HepG2 (cell line): Measurements from ENCODE around the gene DSCAML1. TPM values are rescaled to one million over a fixed set of nuclear protein-coding genes. Genes with fewer than 3 reads are reported as not detected.

ENCODE experiments used
- ATAC-seq: fragments of 200-7000 bp; cut with Tn5 transposase; 3 replicates; pipeline ENCODE4 v1.9.1; 2020; ENCODE audit warnings: mild to moderate bottlenecking, moderate library complexity
- BruUV-seq: library from RNA; stranded (reverse); fragments of 400-500 nt; replicated peaks from 2 replicates; lab custom pipeline; 2021; lab: Mats Ljungman, UMichigan
- CTCF ChIA-PET: fragments of 300-600 bp; formaldehyde crosslinking; extraction: SDS; loops from one replicate; lab custom pipeline; 2021; ENCODE audit warnings: low total read pairs, inconsistent platforms, low intra/inter-chr PET ratio; lab: Yijun Ruan, JAX
- POLR2A ChIA-PET: fragments of 350-600 bp; sonication (Branson Sonifier 250); formaldehyde crosslinking; loops from one replicate; lab custom pipeline; 2020; ENCODE audit warnings: antibody characterized with exemption, inconsistent platforms; lab: Yijun Ruan, JAX
- DNase-seq: peaks from one replicate; pipeline ENCODE4 v3.0.0-alpha.2; 2015; ENCODE audit warnings: low spot score
- FAIRE-seq: peaks from 3 replicates; lab custom pipeline; 2011; peaks lifted over from hg19 to GRCh38; lab: Jason Lieb, UNC
- H2AFZ ChIP-seq: one replicate; pipeline ENCODE4 v1.6.1; 2011; ENCODE audit warnings: low read length, inconsistent platforms
- H3K27ac ChIP-seq: fragments of 300-600 bp; 3 replicates; pipeline ENCODE4 v1.8.0; 2011; ENCODE audit warnings: mixed run types, mild to moderate bottlenecking, mixed read lengths, low read length, inconsistent platforms; ENCODE audit not compliant: insufficient read depth; ENCODE audit errors: extremely low read length
- H3K27me3 ChIP-seq, 2 experiments: fragments of 200-600 bp in 1 of 2; 2 replicates in 1 of 2; 3 replicates in 1 of 2; pipeline versions ENCODE4 v1.6.0 to v1.8.0; 2011; ENCODE audit warnings: low read length in 2 of 2, mild to moderate bottlenecking in 2 of 2, moderate library complexity in 2 of 2, inconsistent platforms in 1 of 2; ENCODE audit not compliant: insufficient read depth in 2 of 2, control insufficient read depth in 1 of 2
- H3K36me3 ChIP-seq, 2 experiments: fragments of 200-600 bp in 1 of 2; replicated peaks in 1 of 2; 2 replicates in 1 of 2; 3 replicates in 1 of 2; pipeline versions ENCODE4 v1.5.1 to v1.8.0; 2011; ENCODE audit warnings: low read length in 2 of 2, inconsistent platforms in 1 of 2; ENCODE audit not compliant: insufficient read depth in 2 of 2, control insufficient read depth in 1 of 2
- H3K4me1 ChIP-seq: 2 replicates; pipeline ENCODE4 v1.5.1; 2012; ENCODE audit warnings: low read length, inconsistent platforms; ENCODE audit not compliant: insufficient read depth
- H3K4me2 ChIP-seq: 2 replicates; pipeline ENCODE4 v1.6.0; 2011; ENCODE audit warnings: low read depth, low read length, inconsistent platforms
- H3K4me3 ChIP-seq, 3 experiments: fragments of 200-600 bp in 1 of 3; sonication (generic), shearing (Covaris generic) in 1 of 3; replicated peaks in 1 of 3; 2 replicates each; pipeline ENCODE4 v1.5.1; 2011 to 2016; ENCODE audit warnings: low read length in 3 of 3, inconsistent platforms in 2 of 3, low read depth in 2 of 3, mild to moderate bottlenecking in 2 of 3, control low read depth in 1 of 3, mixed read lengths in 1 of 3; ENCODE audit not compliant: insufficient read depth in 1 of 3
- H3K79me2 ChIP-seq: one replicate; pipeline ENCODE4 v1.6.1; 2011; ENCODE audit warnings: low read length, inconsistent platforms; ENCODE audit not compliant: insufficient read depth
- H3K9ac ChIP-seq: 2 replicates; pipeline ENCODE4 v1.6.0; 2011; ENCODE audit warnings: mild to moderate bottlenecking, low read depth, low read length, inconsistent platforms; ENCODE audit not compliant: insufficient read depth
- H3K9me3 ChIP-seq: 2 replicates; pipeline ENCODE4 v1.5.1; 2012; ENCODE audit warnings: mild to moderate bottlenecking, low read length
- H4K20me1 ChIP-seq: 2 replicates; pipeline ENCODE4 v1.6.0; 2011; ENCODE audit warnings: inconsistent platforms, mild to moderate bottlenecking, low read length, moderate library complexity; ENCODE audit not compliant: insufficient read depth
- CENPBD1 ChIP-seq: sonication (generic); formaldehyde crosslinking; IDR thresholded peaks from 2 replicates; pipeline ENCODE4 v1.8.0; 2022; ENCODE audit warnings: missing genetic modification reagents, low read depth, mild to moderate bottlenecking, borderline replicate concordance
- ETV5 ChIP-seq: IDR thresholded peaks from 2 replicates; pipeline ENCODE4 v1.6.1; 2018; ENCODE audit warnings: missing biosample characterization, missing genetic modification reagents, inconsistent platforms, borderline replicate concordance
- FOSL2 ChIP-seq: sonication (generic); formaldehyde crosslinking; IDR thresholded peaks from 2 replicates; pipeline ENCODE4 v1.4.0; 2020; ENCODE audit warnings: missing genetic modification reagents
- FOXA3 ChIP-seq: IDR thresholded peaks from 2 replicates; pipeline ENCODE4 v1.6.1; 2016; ENCODE audit warnings: missing genetic modification reagents, missing compliant biosample characterization
- HCFC1 ChIP-seq: fragments of 150-350 bp; IDR thresholded peaks from 2 replicates; pipeline ENCODE4 v1.6.1; 2014; ENCODE audit warnings: low read depth, low read length
- HDAC2 ChIP-seq: sonication (generic); formaldehyde crosslinking; IDR thresholded peaks from 2 replicates; pipeline ENCODE4 v1.4.0; 2020; ENCODE audit warnings: missing genetic modification reagents
- HOXA7 ChIP-seq: sonication (generic); formaldehyde crosslinking; IDR thresholded peaks from 2 replicates; pipeline ENCODE4 v1.8.1; 2022; ENCODE audit warnings: mild to moderate bottlenecking, missing genetic modification reagents, moderate library complexity
- KAT2B ChIP-seq: fragments of 150-350 bp; IDR thresholded peaks from 2 replicates; pipeline ENCODE4 v1.6.1; 2014; ENCODE audit warnings: low read depth, low read length, borderline replicate concordance
- SMAD1 ChIP-seq: sonication (generic); formaldehyde crosslinking; IDR thresholded peaks from 2 replicates; pipeline ENCODE4 v1.4.0; 2020; ENCODE audit warnings: missing genetic modification reagents, low read depth, mild to moderate bottlenecking, borderline replicate concordance
- ZNF619 ChIP-seq: sonication (generic); formaldehyde crosslinking; IDR thresholded peaks from 2 replicates; pipeline ENCODE4 v1.4.0; 2020; ENCODE audit warnings: mild to moderate bottlenecking, missing genetic modification reagents
- WGBS: methylation state at CpG from one replicate; pipeline ENCODE4 v1.1.6; 2017; ENCODE audit warnings: low lambda C conversion rate; 5-methylcytosine and 5-hydroxymethylcytosine counted together
- in situ Hi-C: cut with HindIII; loops from 2 replicates; pipeline ENCODE4 v1.10.0; 2017; ENCODE audit warnings: low pct_unique_long_range_greater_than_20kb; ENCODE audit not compliant: extremely low pct_ligation_motif_present
- intact Hi-C: fragments of 100-400 bp; cut with micrococcal nuclease; formaldehyde crosslinking; loops from one replicate; pipeline ENCODE4 v1.10.0; 2022; ENCODE audit not compliant: unreplicated experiment
- polyA plus RNA-seq, 8 experiments: library from polyadenylated mRNA; depleted of rRNA in 3 of 8; stranded (reverse) in 7 of 8; unstranded in 1 of 8; fragments of >200 nt; fragmentation: Illumina TruSeq in 4 of 8; extraction: Trizol in 4 of 8; gene quantifications; 2 replicates each; pipeline versions ENCODE4 v1.2.1 to v1.2.3, GENCODE V29; 2011 to 2016; ENCODE audit warnings: low read depth in 4 of 8, missing spikeins in 1 of 8, mixed read lengths in 1 of 8; ENCODE audit not compliant: insufficient read depth in 1 of 8
- total RNA-seq, 5 experiments: library from RNA; depleted of rRNA; stranded (reverse); fragments of >200 nt; fragmentation: Illumina TruSeq; extraction: Trizol; gene quantifications; 2 replicates each; pipeline ENCODE4 v1.2.3, GENCODE V29; 2016; ENCODE audit warnings: low read depth in 1 of 5

Gene DSCAML1
- total and polyA plus RNA-seq, 2 of the 13 experiments (the other 11 are each of a cell fraction or from before 2014, with no cell fraction given), result 0.29 to 0.40 TPM

- TF ChIP-seq ETV5 (CRISPR knock-in tag), result peak; percentile 62; the same call in 1 of the 2 replicates
- no peak for TF ChIP-seq ZNF619
- TF ChIP-seq HOXA7 (CRISPR knock-in tag), result no peak
- TF ChIP-seq SMAD1 (CRISPR knock-in tag), result no peak
- peak; percentile 82 for TF ChIP-seq FOXA3
- TF ChIP-seq HDAC2 (CRISPR knock-in tag), result no peak
- TF ChIP-seq CENPBD1 (CRISPR knock-in tag), result no peak
These were observed 79.3 kb downstream of the DSCAML1 start (continued) for GRCh38 chr11:117717485-117718314.

GRCh38 chr11:117716521-117717440 is 80.2 kb downstream of the DSCAML1 start:
- Histone ChIP-seq H3K4me2 (no peak overlapping the region), H3K9me3 (no peaks in the 10 kb centered on the region), H3K9ac (no peak overlapping the region), H2AFZ (no peak overlapping the region), H3K4me1 (peaks cover 19% of the 10 kb centered on the region), H3K4me3 (no peak overlapping the region), H3K27me3 (peaks cover 5 to 9% of the 10 kb centered on the region in 2 experiments; a peak in 3 of 5 replicates), H3K36me3 (no peaks in the 10 kb centered on the region), H3K79me2 (no peaks in the 10 kb centered on the region), H4K20me1 (0 out of 2 replicates have a peak, but pooled peaks cover 4% of the 10 kb centered on the region), H3K27ac (no peak overlapping the region)
- intact Hi-C loops, result no loop called here
- FAIRE-seq (no peak), ATAC-seq (no peak), DNase-seq (no peak)
- no TSS peak for BruUV-seq
- WGBS, result 65% methylated on average over 16 of the region's 20 CpGs
- ChIA-PET POLR2A (no interaction called here), CTCF (no interaction called here)
- in situ Hi-C loops, result no loop called here
- TF ChIP-seq HCFC1 (no peak), KAT2B (no peak), FOSL2 (CRISPR knock-in tag) (no peak)
